GM19372 (cell line): ENCODE results near the gene CPA1.

Experiments
- ATAC-seq: cut with Tn5 transposase; IDR thresholded peaks from one replicate; pipeline ENCODE4 v1.9.1; 2021; ENCODE audit warnings: mild to moderate bottlenecking, low read depth, moderate library complexity; ENCODE audit not compliant: unreplicated experiment

CPA1 gene

DNA sequence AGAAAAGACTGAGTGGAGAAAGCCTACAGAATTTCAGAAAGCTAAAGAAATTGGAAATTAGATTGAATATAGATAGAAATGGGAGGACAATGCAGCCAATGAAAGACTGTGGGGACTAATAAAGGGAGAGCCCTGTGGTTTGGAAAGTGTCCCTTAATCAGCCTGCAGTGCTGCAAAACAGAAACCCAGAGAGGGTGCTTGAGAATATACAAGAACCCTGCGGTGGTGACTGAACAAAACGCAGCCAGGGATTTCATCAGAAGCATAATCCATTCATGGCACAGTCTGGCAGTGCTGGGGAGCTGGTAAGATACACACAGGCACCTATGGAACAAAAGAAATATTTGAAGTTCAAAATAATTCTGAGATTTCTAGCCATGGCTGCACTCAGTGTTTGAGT lies 41.4 kb downstream of the CPA1 start:
- no peak for ATAC-seq

- ATAC-seq = no peak
Observed at GRCh38 chr7:130423501-130424037, 43.3 kb downstream of the CPA1 start.

DNA sequence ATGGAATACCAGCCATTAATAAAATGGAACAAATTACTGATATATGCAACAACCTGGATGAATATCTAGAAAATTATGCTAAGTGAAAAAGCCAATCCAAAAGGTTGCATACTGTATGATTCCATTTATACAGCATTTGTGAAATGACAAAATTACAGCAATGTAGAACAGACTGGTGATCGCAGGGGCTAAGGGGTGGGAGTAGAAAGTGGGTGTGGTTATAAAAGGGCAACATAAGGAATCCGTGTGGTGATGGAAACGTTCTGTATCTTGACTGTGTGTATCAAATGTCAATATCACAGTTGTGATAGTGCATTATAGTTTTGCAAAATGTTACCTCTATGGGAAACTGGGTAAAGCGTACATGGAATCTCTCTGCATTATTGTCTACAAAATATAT lies 45.5 kb downstream of the CPA1 start:
- no peak for ATAC-seq

- ATAC-seq = no peak
Observed at GRCh38 chr7:130426564-130426963, 46.3 kb downstream of the CPA1 start.

GRCh38 chr7:130429019-130429418 lies 48.7 kb downstream of the CPA1 start:
- no peak for ATAC-seq

DNA sequence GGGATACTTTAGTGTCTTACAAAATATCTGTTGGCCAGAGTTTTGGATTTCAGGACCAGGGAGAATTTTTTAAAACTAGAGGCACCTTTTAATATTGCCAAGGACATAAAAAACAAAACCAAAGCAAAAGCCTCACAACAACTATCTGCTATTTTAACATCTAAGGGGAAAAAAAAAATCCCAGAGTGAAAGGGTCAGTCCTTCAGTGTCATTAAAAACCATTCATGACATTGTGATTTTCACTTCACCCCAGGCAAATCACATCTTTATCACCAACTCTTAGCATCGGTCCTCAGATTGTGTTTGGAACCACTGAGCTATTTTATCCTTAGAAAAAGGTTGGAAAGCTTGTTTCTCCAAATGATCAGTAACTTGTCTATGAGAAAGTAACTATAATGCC lies 49.8 kb downstream of the CPA1 start:
- no peak for ATAC-seq

DNA sequence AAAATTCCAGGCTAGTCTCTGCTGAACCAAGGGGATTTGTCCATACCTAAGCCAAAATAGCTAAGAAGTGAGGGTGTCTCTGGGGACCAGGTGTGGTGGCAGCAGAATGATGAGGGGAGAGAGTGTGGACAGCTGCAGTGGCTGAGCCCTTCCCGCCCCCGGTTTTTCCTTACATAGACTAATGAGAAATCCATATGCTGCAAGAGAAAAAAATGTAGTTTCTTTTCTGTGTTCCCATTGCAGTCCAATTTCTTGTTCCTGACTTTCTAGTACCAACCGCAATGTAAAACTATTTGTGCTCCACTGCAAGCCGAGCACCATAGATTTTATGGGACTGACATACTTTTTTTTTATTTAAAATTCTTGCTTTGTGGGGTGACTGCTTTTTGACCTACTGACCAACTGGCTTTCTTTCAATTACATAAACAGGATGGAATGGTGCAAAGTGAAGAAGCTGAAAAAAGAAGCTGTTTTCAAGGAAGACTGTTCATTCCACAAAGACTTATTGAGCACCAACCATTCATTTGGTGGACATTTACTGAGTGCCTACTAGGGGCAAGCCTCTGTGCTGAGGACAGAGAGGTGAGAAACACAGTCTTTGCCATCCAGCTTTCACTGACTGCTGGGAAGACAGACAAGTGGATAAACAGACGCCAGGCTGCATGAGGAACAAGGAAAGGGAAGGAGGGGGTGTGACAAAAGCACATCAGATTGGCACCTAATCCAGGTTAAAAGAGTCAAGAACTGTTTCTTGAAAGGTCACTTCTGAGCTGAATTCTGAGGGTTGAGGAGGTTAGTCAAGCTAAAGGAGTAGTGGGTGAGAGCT lies 50.8 kb downstream of the CPA1 start:
- no peak for ATAC-seq

GRCh38 chr7:130432886-130433285 lies 52.6 kb downstream of the CPA1 start:
- ATAC-seq = no peak

- no peak for ATAC-seq
Observed at GRCh38 chr7:130433301-130433700, 53.0 kb downstream of the CPA1 start.

DNA sequence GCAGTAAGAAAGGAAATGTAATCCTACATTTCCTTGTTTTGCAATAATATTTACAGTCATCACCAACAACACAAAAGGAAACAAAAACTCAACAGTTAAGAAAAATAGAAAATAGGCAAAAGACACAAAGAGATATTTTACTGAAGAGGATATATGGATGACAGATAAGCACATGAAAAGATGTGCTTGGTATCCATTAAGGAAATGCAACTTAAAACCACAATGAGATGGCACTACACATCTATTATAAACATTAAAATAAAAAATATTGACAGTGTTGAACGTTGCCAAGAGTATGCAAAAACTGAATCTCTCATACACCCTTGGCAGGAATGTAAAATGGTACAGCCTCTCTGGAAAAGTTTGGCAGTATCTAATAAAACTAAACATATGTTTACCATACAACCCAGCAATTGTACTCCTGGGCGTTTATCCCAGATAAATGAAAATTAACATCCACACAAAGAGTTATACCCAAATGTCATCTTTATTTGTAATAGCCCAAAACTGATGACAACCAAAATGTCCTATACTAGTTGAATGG lies 55.1 kb downstream of the CPA1 start:
- ATAC-seq = no peak

- ATAC-seq = no peak
Observed at GRCh38 chr7:130436253-130436652, 56.0 kb downstream of the CPA1 start.
